Vagina (tissue), 2 donors: ENCODE data around the gene RYR1.

Experiments used
- CTCF ChIP-seq, 3 experiments: fragments of 450-650 bp in 2 of 3; fragments of 200-600 bp in 1 of 3; sonication (generic) in 1 of 3; IDR thresholded peaks; one replicate each; pipeline ENCODE4 v1.5.1; 2017 to 2019; ENCODE audit warnings: antibody characterized with exemption in 3 of 3, mild to moderate bottlenecking in 2 of 3, moderate library complexity in 2 of 3
- POLR2A ChIP-seq, 2 donors: fragments of 450-650 bp; IDR thresholded peaks; one replicate each; pipeline ENCODE4 v1.6.1; 2017; ENCODE audit warnings: antibody characterized with exemption in 2 of 2, mild to moderate bottlenecking in 2 of 2, moderate library complexity in 2 of 2

- TF ChIP-seq CTCF (IDR thresholded peaks at IDR 0.05) (no peak), POLR2A (IDR thresholded peaks at IDR 0.05) (no peak)
These were observed 80.3 kb downstream of the RYR1 start for GRCh38 chr19:38513762-38514167.
